WTC11 (cell line): ENCODE results near the gene RYR3.

ENCODE experiments used
- SP1 ChIP-seq: sonication (generic); formaldehyde crosslinking; conservative IDR thresholded peaks from 2 replicates; pipeline ENCODE4 v1.8.1; 2022; ENCODE audit warnings: missing genetic modification reagents
- TF ChIP-seq, protein P1 (sequence below): sonication (generic); formaldehyde crosslinking; conservative IDR thresholded peaks from 2 replicates; pipeline ENCODE4 v1.8.1; 2022; ENCODE audit warnings: mild to moderate bottlenecking, missing genetic modification reagents
- TF ChIP-seq, protein P2 (sequence below): fragments of 200-600 bp; IDR thresholded peaks from 2 replicates; pipeline ENCODE4 v1.8.0; 2022; ENCODE audit warnings: antibody characterized with exemption

DNA sequence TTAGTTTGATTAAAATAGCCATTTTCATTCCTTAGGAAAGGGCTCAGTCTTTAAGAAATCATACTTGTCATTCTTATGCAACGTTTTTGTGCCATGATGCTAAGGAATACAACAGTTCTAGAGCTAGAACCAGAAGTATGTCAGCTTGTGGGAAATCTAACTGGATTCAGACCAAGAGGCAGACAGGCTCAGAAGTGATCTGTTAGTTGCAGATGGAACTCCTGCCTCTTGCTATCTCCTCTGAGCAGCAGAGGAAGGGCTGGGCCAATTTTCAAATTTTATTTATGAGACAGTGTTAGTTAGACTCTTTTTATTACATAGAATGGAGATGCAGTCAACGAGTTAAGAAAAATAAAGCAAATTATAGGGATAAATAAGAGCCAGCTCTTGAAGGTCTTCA lies 48.5 kb upstream of the RYR3 start:
- TF ChIP-seq SP1 (CRISPR knock-in tag): no peak
- TF ChIP-seq, protein P1, sequence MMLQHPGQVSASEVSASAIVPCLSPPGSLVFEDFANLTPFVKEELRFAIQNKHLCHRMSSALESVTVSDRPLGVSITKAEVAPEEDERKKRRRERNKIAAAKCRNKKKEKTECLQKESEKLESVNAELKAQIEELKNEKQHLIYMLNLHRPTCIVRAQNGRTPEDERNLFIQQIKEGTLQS: no peak
- TF ChIP-seq, protein P2, sequence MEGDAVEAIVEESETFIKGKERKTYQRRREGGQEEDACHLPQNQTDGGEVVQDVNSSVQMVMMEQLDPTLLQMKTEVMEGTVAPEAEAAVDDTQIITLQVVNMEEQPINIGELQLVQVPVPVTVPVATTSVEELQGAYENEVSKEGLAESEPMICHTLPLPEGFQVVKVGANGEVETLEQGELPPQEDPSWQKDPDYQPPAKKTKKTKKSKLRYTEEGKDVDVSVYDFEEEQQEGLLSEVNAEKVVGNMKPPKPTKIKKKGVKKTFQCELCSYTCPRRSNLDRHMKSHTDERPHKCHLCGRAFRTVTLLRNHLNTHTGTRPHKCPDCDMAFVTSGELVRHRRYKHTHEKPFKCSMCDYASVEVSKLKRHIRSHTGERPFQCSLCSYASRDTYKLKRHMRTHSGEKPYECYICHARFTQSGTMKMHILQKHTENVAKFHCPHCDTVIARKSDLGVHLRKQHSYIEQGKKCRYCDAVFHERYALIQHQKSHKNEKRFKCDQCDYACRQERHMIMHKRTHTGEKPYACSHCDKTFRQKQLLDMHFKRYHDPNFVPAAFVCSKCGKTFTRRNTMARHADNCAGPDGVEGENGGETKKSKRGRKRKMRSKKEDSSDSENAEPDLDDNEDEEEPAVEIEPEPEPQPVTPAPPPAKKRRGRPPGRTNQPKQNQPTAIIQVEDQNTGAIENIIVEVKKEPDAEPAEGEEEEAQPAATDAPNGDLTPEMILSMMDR: no peak
